HG03342 (cell line): ENCODE results near the gene WDFY4.
"Not testable (repeated sequence)": the region's sequence is repeated elsewhere in the genome, so short reads cannot be mapped to it uniquely, and the experiment has no call there.

Experiments
- ATAC-seq: cut with Tn5 transposase; IDR thresholded peaks from one replicate; pipeline ENCODE4 v1.9.1; 2021; ENCODE audit warnings: mild to moderate bottlenecking, moderate library complexity; ENCODE audit not compliant: unreplicated experiment

The WDFY4 gene

GRCh38 chr10:48684792-48685623, at the start of gene WDFY4:
WDFY4 (plus strand) TSS chr10:48684873; CDS start chr10:48709733, 24,860 bp downstream.
- peak; percentile 64 for ATAC-seq

- ATAC-seq: no peak
Measured at GRCh38 chr10:48634984-48635557, 49.6 kb upstream of the WDFY4 start.

- ATAC-seq: no peak
Measured at GRCh38 chr10:48636231-48636630, 48.4 kb upstream of the WDFY4 start.

- no peak for ATAC-seq
Measured at GRCh38 chr10:48636901-48637300, 47.8 kb upstream of the WDFY4 start.

GRCh38 chr10:48638158-48638557, 46.5 kb upstream of the WDFY4 start:
- ATAC-seq: no peak

GRCh38 chr10:48638739-48639527, 45.7 kb upstream of the WDFY4 start:
- no peak for ATAC-seq

- no peak for ATAC-seq
Measured at GRCh38 chr10:48639632-48640031, 45.0 kb upstream of the WDFY4 start.

GRCh38 chr10:48640326-48640725, 44.3 kb upstream of the WDFY4 start:
- ATAC-seq: no peak

GRCh38 chr10:48641099-48641690, 43.5 kb upstream of the WDFY4 start:
- ATAC-seq: not testable (repeated sequence)

- no peak for ATAC-seq
Measured at GRCh38 chr10:48645600-48645999, 39.1 kb upstream of the WDFY4 start.

- not testable (repeated sequence) for ATAC-seq
Measured at GRCh38 chr10:48647073-48647472, 37.6 kb upstream of the WDFY4 start.

- ATAC-seq: no peak
Measured at GRCh38 chr10:48648172-48648942, 36.3 kb upstream of the WDFY4 start.

GRCh38 chr10:48649349-48649944, 35.2 kb upstream of the WDFY4 start:
- no peak for ATAC-seq

- no peak for ATAC-seq
Measured at GRCh38 chr10:48651293-48651692, 33.4 kb upstream of the WDFY4 start.

- no peak for ATAC-seq
Measured at GRCh38 chr10:48651839-48652238, 32.8 kb upstream of the WDFY4 start.

- no peak for ATAC-seq
Measured at GRCh38 chr10:48652344-48652743, 32.3 kb upstream of the WDFY4 start.

GRCh38 chr10:48653347-48653746, 31.3 kb upstream of the WDFY4 start:
- no peak for ATAC-seq

GRCh38 chr10:48653944-48654698, 30.6 kb upstream of the WDFY4 start:
- ATAC-seq: no peak
